HCT116 (cell line): ENCODE results near the gene AKNAD1. TPM values are rescaled to one million over a fixed set of nuclear protein-coding genes. Genes with fewer than 3 reads are reported as not detected.

Experiments
- ATAC-seq: fragments of 200-7000 bp; cut with Tn5 transposase; 2 replicates; pipeline ENCODE4 v1.9.1; 2020; ENCODE audit warnings: mild to moderate bottlenecking, moderate library complexity
- BruUV-seq: library from RNA; stranded (reverse); fragments of 400-500 nt; replicated peaks from 2 replicates; lab custom pipeline; 2021; lab: Mats Ljungman, UMichigan
- CTCF ChIA-PET: fragments of 300-600 bp; sonication (Branson Sonifier 250); formaldehyde crosslinking; loops from one replicate; lab custom pipeline; 2021; ENCODE audit warnings: antibody characterized with exemption; lab: Charles Lee
- POLR2A ChIA-PET: fragments of 300-600, 350-600 bp; sonication (Branson Sonifier 250); formaldehyde crosslinking; loops from one replicate; lab custom pipeline; 2021; ENCODE audit warnings: antibody characterized with exemption; lab: Charles Lee
- RAD21 ChIA-PET, 2 experiments: fragments of 300-600 bp; sonication (Branson Sonifier 250); formaldehyde crosslinking; loops; one replicate each; lab custom pipeline; 2023; ENCODE audit warnings: low total read pairs in 2 of 2; ENCODE audit not compliant: uncharacterized antibody in 2 of 2, unreplicated experiment in 2 of 2, low non-redundant PET in 1 of 2; lab: Charles Lee
- DNase-seq: peaks from one replicate; pipeline ENCODE4 v3.0.0-alpha.2; 2010; ENCODE audit warnings: low read depth, low spot score
- H2AFZ ChIP-seq: fragments of 200-600 bp; shearing (Covaris generic), sonication (generic); 2 replicates; pipeline ENCODE4 v1.6.1; 2017; ENCODE audit warnings: low read depth, mixed run types, mixed read lengths, antibody characterized with exemption, low read length; ENCODE audit not compliant: poor library complexity, severe bottlenecking
- H3K27ac ChIP-seq: 2 replicates; pipeline ENCODE4 v1.5.1; 2012; ENCODE audit warnings: low read depth, low read length
- H3K27me3 ChIP-seq: fragments of 200-600 bp; sonication (generic); 2 replicates; pipeline ENCODE4 v1.6.1; 2016; ENCODE audit warnings: mixed run types, low read length, mixed read lengths; ENCODE audit not compliant: insufficient read depth
- H3K36me3 ChIP-seq, 2 experiments: fragments of 200-500 bp in 1 of 2; fragments of 200-600 bp in 1 of 2; sonication (Bioruptor generic) in 1 of 2; sonication (generic) in 1 of 2; 2 replicates each; pipeline versions ENCODE4 v1.5.1 to v1.6.1; 2014 to 2016; ENCODE audit warnings: low read length in 2 of 2, inconsistent platforms in 1 of 2, mixed read lengths in 1 of 2, mixed run types in 1 of 2; ENCODE audit not compliant: insufficient read depth in 2 of 2, control insufficient read depth in 1 of 2
- H3K4me1 ChIP-seq, 2 experiments: fragments of 200-600 bp in 1 of 2; sonication (generic) in 1 of 2; 2 replicates each; pipeline versions ENCODE4 v1.5.1 to v1.6.1; 2012 to 2017; ENCODE audit warnings: low read length in 2 of 2, inconsistent platforms in 1 of 2, mild to moderate bottlenecking in 1 of 2, mixed read lengths in 1 of 2, mixed run types in 1 of 2, moderate library complexity in 1 of 2; ENCODE audit not compliant: insufficient read depth in 2 of 2, control insufficient read depth in 1 of 2
- H3K4me2 ChIP-seq: fragments of 200-600 bp; sonication (generic); 2 replicates; pipeline ENCODE4 v1.6.1; 2017; ENCODE audit warnings: mixed run types, low read length, mixed read lengths
- H3K4me3 ChIP-seq, 2 experiments: fragments of 200-600 bp in 1 of 2; sonication (generic) in 1 of 2; replicated peaks in 1 of 2; 2 replicates each; pipeline ENCODE4 v1.5.1; 2011 to 2016; ENCODE audit warnings: low read length in 2 of 2, control low read depth in 1 of 2, low read depth in 1 of 2, mild to moderate bottlenecking in 1 of 2, mixed read lengths in 1 of 2, mixed run types in 1 of 2
- H3K79me2 ChIP-seq: fragments of 200-600 bp; sonication (generic); 2 replicates; pipeline ENCODE4 v1.6.1; 2017; ENCODE audit warnings: mild to moderate bottlenecking, mixed run types, low read length, moderate library complexity, mixed read lengths; ENCODE audit not compliant: insufficient read depth
- H3K9ac ChIP-seq: fragments of 200-600 bp; sonication (generic); 2 replicates; pipeline ENCODE4 v1.6.1; 2016; ENCODE audit warnings: low read length, mixed read lengths
- H3K9me2 ChIP-seq: fragments of 200-600 bp; sonication (generic), shearing (Covaris generic); 2 replicates; pipeline ENCODE4 v1.6.1; 2017; ENCODE audit warnings: mixed run types, mild to moderate bottlenecking, moderate library complexity; ENCODE audit not compliant: insufficient read depth
- H3K9me3 ChIP-seq, 2 experiments: fragments of 200-500 bp in 1 of 2; fragments of 200-600 bp in 1 of 2; sonication (Bioruptor generic) in 1 of 2; sonication (generic) in 1 of 2; 2 replicates each; pipeline ENCODE4 v1.6.1; 2014 to 2017; ENCODE audit warnings: low read length in 2 of 2, mixed read lengths in 2 of 2, inconsistent platforms in 1 of 2, low read depth in 1 of 2, mild to moderate bottlenecking in 1 of 2, mixed run types in 1 of 2, moderate library complexity in 1 of 2; ENCODE audit not compliant: control insufficient read depth in 1 of 2, insufficient read depth in 1 of 2
- H4K20me1 ChIP-seq: fragments of 200-600 bp; sonication (generic), shearing (Covaris generic); 2 replicates; pipeline ENCODE4 v1.6.1; 2017; ENCODE audit warnings: mixed run types, mild to moderate bottlenecking, moderate library complexity; ENCODE audit not compliant: insufficient read depth
- ATF3 ChIP-seq: IDR thresholded peaks from 2 replicates; pipeline ENCODE4 v1.6.1; 2012
- CBX3 ChIP-seq: IDR thresholded peaks from 2 replicates; pipeline ENCODE4 v1.6.1; 2012; ENCODE audit warnings: low read depth
- CTCF ChIP-seq, 3 experiments: fragments of 200-600 bp in 1 of 3; sonication (generic) in 1 of 3; IDR thresholded peaks in 2 of 3; conservative IDR thresholded peaks in 1 of 3; 2 replicates each; pipeline ENCODE4 v1.5.1; 2012 to 2017; ENCODE audit warnings: low read depth in 2 of 3, low read length in 2 of 3, antibody characterized with exemption in 1 of 3, borderline replicate concordance in 1 of 3, control low read depth in 1 of 3, mild to moderate bottlenecking in 1 of 3, mixed read lengths in 1 of 3, mixed run types in 1 of 3, moderate library complexity in 1 of 3; ENCODE audit not compliant: insufficient read depth in 1 of 3
- EGR1 ChIP-seq: IDR thresholded peaks from 2 replicates; pipeline ENCODE4 v1.6.1; 2012; ENCODE audit warnings: low read depth
- ELF1 ChIP-seq: IDR thresholded peaks from 2 replicates; pipeline ENCODE4 v1.6.1; 2012; ENCODE audit warnings: low read depth, borderline replicate concordance
- JUND ChIP-seq: IDR thresholded peaks from 2 replicates; pipeline ENCODE4 v1.6.1; 2012
- MAX ChIP-seq: IDR thresholded peaks from 2 replicates; pipeline ENCODE4 v1.6.1; 2012
- POLR2A ChIP-seq: IDR thresholded peaks from 2 replicates; pipeline ENCODE4 v1.7.0; 2011; ENCODE audit warnings: borderline replicate concordance; ENCODE audit not compliant: insufficient read depth, insufficient read length; ENCODE audit errors: extremely low read depth
- RAD21 ChIP-seq: IDR thresholded peaks from 2 replicates; pipeline ENCODE4 v1.6.1; 2012; ENCODE audit warnings: low read depth, mild to moderate bottlenecking
- REST ChIP-seq: IDR thresholded peaks from 2 replicates; pipeline ENCODE4 v1.6.1; 2012; ENCODE audit warnings: low read depth
- SIN3A ChIP-seq: IDR thresholded peaks from 2 replicates; pipeline ENCODE4 v1.6.1; 2012; ENCODE audit warnings: low read depth
- SP1 ChIP-seq: IDR thresholded peaks from 2 replicates; pipeline ENCODE4 v1.6.1; 2012; ENCODE audit warnings: low read depth
- SRF ChIP-seq: IDR thresholded peaks from 2 replicates; pipeline ENCODE4 v1.6.1; 2012; ENCODE audit warnings: low read depth
- TCF7L2 ChIP-seq: IDR thresholded peaks from 2 replicates; pipeline ENCODE4 v1.7.0; 2011; ENCODE audit warnings: borderline replicate concordance, inconsistent platforms; ENCODE audit not compliant: insufficient read depth, insufficient read length; ENCODE audit errors: extremely low read depth
- ZBTB33 ChIP-seq: IDR thresholded peaks from 2 replicates; pipeline ENCODE4 v1.6.1; 2011; ENCODE audit warnings: mild to moderate bottlenecking, low read length, moderate library complexity; ENCODE audit not compliant: insufficient replicate concordance; ENCODE audit errors: extremely low read depth
- ZFX ChIP-seq: fragments of 450-650 bp; IDR thresholded peaks from 2 replicates; pipeline ENCODE4 v1.6.1; 2017
- ZNF274 ChIP-seq: fragments of 200-500 bp; sonication (Bioruptor generic); IDR thresholded peaks from 2 replicates; pipeline ENCODE4 v1.6.1; 2014; ENCODE audit warnings: mild to moderate bottlenecking, low read depth, low read length, inconsistent platforms
- intact Hi-C: fragments of 100-400 bp; cut with micrococcal nuclease; formaldehyde crosslinking; loops from 2 replicates; pipeline ENCODE4 v1.10.0; 2022
- total RNA-seq: library from RNA; stranded (reverse); gene quantifications from one replicate; pipeline ENCODE4 v1.2.1, GENCODE V29; 2021; ENCODE audit not compliant: unreplicated experiment

The AKNAD1 gene
- total RNA-seq, 1 experiment from 2014 or later: 0.15 TPM

GRCh38 chr1:108860190-108860907 is 3.5 kb upstream of the AKNAD1 start:
- BruUV-seq: no TSS peak
- peaks cover 5 to 6% of the 10 kb centered on the region in 2 experiments for H3K4me1 ChIP-seq
- H4K20me1 ChIP-seq: no peaks in the 10 kb centered on the region

More at GRCh38 chr1:108860190-108860907, 3.5 kb upstream of the AKNAD1 start:
- DNase-seq: no peak
- no peaks in the 10 kb centered on the region for H3K27me3 ChIP-seq
- no peak overlapping the region for H2AFZ ChIP-seq
- ChIA-PET POLR2A (no interaction called here), RAD21 (no interaction called here), CTCF (no interaction called here)
- no peaks in the 10 kb centered on the region for H3K9me2 ChIP-seq
- no peak for ATAC-seq
- no peak for TF ChIP-seq ZNF274
- TF ChIP-seq SRF: no peak
- TF ChIP-seq RAD21: no peak
- no peak for TF ChIP-seq ATF3
- TF ChIP-seq ELF1: no peak
- TF ChIP-seq SP1: no peak
- TF ChIP-seq TCF7L2: no peak
- TF ChIP-seq MAX: no peak
- TF ChIP-seq EGR1: no peak
- no peak for TF ChIP-seq CBX3
- no peak for TF ChIP-seq SIN3A
- no peak for TF ChIP-seq ZBTB33
- TF ChIP-seq CTCF (IDR thresholded peaks at IDR 0.05 in 2 of 3, conservative IDR thresholded peaks at IDR 0.05 in 1 of 3; ENCODE audit: borderline replicate concordance in 1 of 3, insufficient read depth in 1 of 3, low read depth in 2 of 3, low read length in 2 of 3): no peak
- TF ChIP-seq POLR2A: no peak
- TF ChIP-seq JUND: no peak
- no peak for TF ChIP-seq REST
- TF ChIP-seq ZFX: no peak
- no peak overlapping the region for H3K4me3 ChIP-seq
- no peak overlapping the region for H3K9ac ChIP-seq
- no peaks in the 10 kb centered on the region for H3K79me2 ChIP-seq
- intact Hi-C loops: no loop called here
- no peaks in the 10 kb centered on the region for H3K36me3 ChIP-seq
- no peaks in the 10 kb centered on the region for H3K9me3 ChIP-seq
- no peak overlapping the region for H3K27ac ChIP-seq
- H3K4me2 ChIP-seq: no peak overlapping the region
